NOMO-1 treated with DMSO at 0.1 percent for 48 hours (cell line): Measurements from ENCODE around the gene RCAN1.
A peak's percentile ranks its signal among the peaks of the same experiment; 100 is the strongest.
"Not testable (repeated sequence)": the region's sequence is repeated elsewhere in the genome, so short reads cannot be mapped to it uniquely, and the experiment has no call there.

Experiments used
- DNase-seq: peaks from one replicate; lab custom pipeline; 2025; ENCODE audit not compliant: unreplicated experiment; lab: John Stamatoyannopoulos, UW

RCAN1 gene

GRCh38 chr21:34519016-34519415, 95.9 kb downstream of the RCAN1 start:
- no peak for DNase-seq

- no peak for DNase-seq
Measured at GRCh38 chr21:34518301-34518700, 96.6 kb downstream of the RCAN1 start.

GRCh38 chr21:34517491-34518245, 97.2 kb downstream of the RCAN1 start:
- peak; percentile 89 for DNase-seq

- DNase-seq: no peak
Measured at GRCh38 chr21:34517039-34517438, 97.9 kb downstream of the RCAN1 start.

GRCh38 chr21:34514576-34515115, 100.3 kb downstream of the RCAN1 start:
- no peak for DNase-seq

- peak; percentile 75 for DNase-seq
Measured at GRCh38 chr21:34513129-34513675, 101.7 kb downstream of the RCAN1 start.

GRCh38 chr21:34511787-34512455, 103.0 kb downstream of the RCAN1 start, which contains the start of gene KCNE1:
KCNE1 (minus strand) TSS chr21:34512210; CDS start chr21:34449634, 62,576 bp downstream.
- DNase-seq: peak; percentile 77

GRCh38 chr21:34511181-34511580, 103.7 kb downstream of the RCAN1 start:
- DNase-seq: no peak

- peak; percentile 77 for DNase-seq
Measured at GRCh38 chr21:34510148-34511142, 104.5 kb downstream of the RCAN1 start.

GRCh38 chr21:34509151-34509550, 105.8 kb downstream of the RCAN1 start:
- no peak for DNase-seq

GRCh38 chr21:34504595-34504994, 110.3 kb downstream of the RCAN1 start:
- DNase-seq: no peak

GRCh38 chr21:34502480-34503106, 112.3 kb downstream of the RCAN1 start:
- no peak for DNase-seq

GRCh38 chr21:34501716-34502115, 113.2 kb downstream of the RCAN1 start:
- no peak for DNase-seq

- no peak for DNase-seq
Measured at GRCh38 chr21:34500191-34500590, 114.7 kb downstream of the RCAN1 start.

GRCh38 chr21:34499116-34499515, 115.8 kb downstream of the RCAN1 start:
- no peak for DNase-seq

- DNase-seq: no peak
Measured at GRCh38 chr21:34498623-34499022, 116.3 kb downstream of the RCAN1 start.

GRCh38 chr21:34483854-34484253, 131.1 kb downstream of the RCAN1 start:
- DNase-seq: not testable (repeated sequence)

- DNase-seq: not testable (repeated sequence)
Measured at GRCh38 chr21:34483435-34483834, 131.5 kb downstream of the RCAN1 start.

GRCh38 chr21:34467333-34467732, 147.6 kb downstream of the RCAN1 start:
- DNase-seq: not testable (repeated sequence)
